ENCODE measurements around the gene DACT3. TPM values are rescaled to one million over a fixed set of nuclear protein-coding genes. Genes with fewer than 3 reads are reported as not detected.
A peak's percentile ranks its signal among the peaks of the same experiment; 100 is the strongest.

Gene DACT3
- total RNA-seq, 1 experiment from 2014 or later: 1.9 TPM

GRCh38 chr19:46614114-46614722, 46.8 kb downstream of the DACT3 start:
- Histone ChIP-seq H3K9me2 (replicated peaks; ENCODE audit: low read length) (no peaks in the 10 kb centered on the region), H3K36me3 (ENCODE audit: low read depth, low read length) (no peaks in the 10 kb centered on the region), H4K20me1 (ENCODE audit: low read length) (no peaks in the 10 kb centered on the region), H3K9ac (ENCODE audit: low read length) (no peak overlapping the region), H2AFZ (ENCODE audit: low read length) (peak overlapping the region; percentile 42; the same call in 1 of the 2 replicates), H3F3A (ENCODE audit: low read length, unreplicated experiment) (no peaks in the 10 kb centered on the region), H3K27me3 (ENCODE audit: low read length) (no peaks in the 10 kb centered on the region), H3K4me1 (ENCODE audit: insufficient read depth, low read length) (no peaks in the 10 kb centered on the region), H3K27ac (ENCODE audit: low read length) (no peak overlapping the region), H3K4me3 (ENCODE audit: low read length) (no peak overlapping the region), H3K9me3 (ENCODE audit: low read length) (no peaks in the 10 kb centered on the region), H3K79me2 (ENCODE audit: low read length) (no peaks in the 10 kb centered on the region), H3K4me2 (ENCODE audit: low read length) (no peak overlapping the region)
- CTCF ChIA-PET: interaction anchor here (0.6 to 1.9 kb wide), 3 partner anchors 13 to 172 kb away, joined by 3 to 15 read pairs (median 4); partner anchors contain the start of genes CALM3 and DACT3
- peak; percentile 86 for ATAC-seq
- DNase-seq: peak; percentile 81
- POLR2A ChIA-PET (ENCODE audit: unreplicated experiment): no interaction called here
- intact Hi-C loops (cut with micrococcal nuclease): loop anchor here (1.0 kb wide), 1 partner anchor 48 kb away; no protein-coding TSS in a partner anchor
- no TSS peak for BruUV-seq (replicated peaks)
- TF ChIP-seq EZH2phosphoT487 (IDR thresholded peaks at IDR 0.05; ENCODE audit: borderline replicate concordance, low read length): no peak
- TF ChIP-seq EZH2 (IDR thresholded peaks at IDR 0.05; ENCODE audit: low read length, unreplicated experiment): no peak
- peak; percentile 84 for TF ChIP-seq CTCF (conservative IDR thresholded peaks at IDR 0.05; ENCODE audit: low read depth, low read length)

GRCh38 chr19:46613525-46613924, 47.5 kb downstream of the DACT3 start:
- Histone ChIP-seq H2AFZ (ENCODE audit: low read length) (no peak overlapping the region), H3K4me1 (ENCODE audit: insufficient read depth, low read length) (no peaks in the 10 kb centered on the region), H4K20me1 (ENCODE audit: low read length) (no peaks in the 10 kb centered on the region), H3K9me2 (replicated peaks; ENCODE audit: low read length) (no peaks in the 10 kb centered on the region), H3K9me3 (ENCODE audit: low read length) (no peaks in the 10 kb centered on the region), H3K9ac (ENCODE audit: low read length) (no peak overlapping the region), H3K27me3 (ENCODE audit: low read length) (no peaks in the 10 kb centered on the region), H3K27ac (ENCODE audit: low read length) (no peak overlapping the region), H3K36me3 (ENCODE audit: low read depth, low read length) (no peaks in the 10 kb centered on the region), H3K79me2 (ENCODE audit: low read length) (no peaks in the 10 kb centered on the region), H3F3A (ENCODE audit: low read length, unreplicated experiment) (no peaks in the 10 kb centered on the region), H3K4me3 (ENCODE audit: low read length) (no peak overlapping the region), H3K4me2 (ENCODE audit: low read length) (no peak overlapping the region)
- ATAC-seq (no peak), DNase-seq (no peak)
- no peak for TF ChIP-seq EZH2phosphoT487 (IDR thresholded peaks at IDR 0.05; ENCODE audit: borderline replicate concordance, low read length)
- no peak for TF ChIP-seq CTCF (conservative IDR thresholded peaks at IDR 0.05; ENCODE audit: low read depth, low read length)
- TF ChIP-seq EZH2 (IDR thresholded peaks at IDR 0.05; ENCODE audit: low read length, unreplicated experiment): no peak
- ChIA-PET CTCF (interaction anchor here (1.9 kb wide), 1 partner anchor 48 kb away, joined by 15 read pairs; the partner anchor contains the start of gene DACT3), POLR2A (ENCODE audit: unreplicated experiment) (no interaction called here)
- intact Hi-C loops (cut with micrococcal nuclease): no loop called here
- no TSS peak for BruUV-seq (replicated peaks)

GRCh38 chr19:46611776-46612175, 49.2 kb downstream of the DACT3 start:
- Histone ChIP-seq H3K9me3 (ENCODE audit: low read length) (no peaks in the 10 kb centered on the region), H3K27ac (ENCODE audit: low read length) (no peak overlapping the region), H3K9me2 (replicated peaks; ENCODE audit: low read length) (no peaks in the 10 kb centered on the region), H3K27me3 (ENCODE audit: low read length) (no peaks in the 10 kb centered on the region), H2AFZ (ENCODE audit: low read length) (no peak overlapping the region), H4K20me1 (ENCODE audit: low read length) (no peaks in the 10 kb centered on the region), H3K79me2 (ENCODE audit: low read length) (no peaks in the 10 kb centered on the region), H3K9ac (ENCODE audit: low read length) (no peak overlapping the region), H3F3A (ENCODE audit: low read length, unreplicated experiment) (no peaks in the 10 kb centered on the region), H3K4me2 (ENCODE audit: low read length) (no peak overlapping the region), H3K4me3 (ENCODE audit: low read length) (no peak overlapping the region), H3K36me3 (ENCODE audit: low read depth, low read length) (no peaks in the 10 kb centered on the region; the same call in 1 of the 2 replicates), H3K4me1 (ENCODE audit: insufficient read depth, low read length) (no peaks in the 10 kb centered on the region)
- no TSS peak for BruUV-seq (replicated peaks)
- CTCF ChIA-PET: no interaction called here
- intact Hi-C loops (cut with micrococcal nuclease): no loop called here
- POLR2A ChIA-PET (ENCODE audit: unreplicated experiment): no interaction called here
- DNase-seq: no peak
- no peak for TF ChIP-seq EZH2 (IDR thresholded peaks at IDR 0.05; ENCODE audit: low read length, unreplicated experiment)
- no peak for TF ChIP-seq CTCF (conservative IDR thresholded peaks at IDR 0.05; ENCODE audit: low read depth, low read length)
- no peak for TF ChIP-seq EZH2phosphoT487 (IDR thresholded peaks at IDR 0.05; ENCODE audit: borderline replicate concordance, low read length)
- ATAC-seq: no peak
